HK-2 (cell line): ENCODE measurements around the gene MGRN1.

Experiments
- DNase-seq: peaks from one replicate; pipeline ENCODE4 v3.0.0-alpha.2; 2018; ENCODE audit not compliant: unreplicated experiment

Gene MGRN1

DNA sequence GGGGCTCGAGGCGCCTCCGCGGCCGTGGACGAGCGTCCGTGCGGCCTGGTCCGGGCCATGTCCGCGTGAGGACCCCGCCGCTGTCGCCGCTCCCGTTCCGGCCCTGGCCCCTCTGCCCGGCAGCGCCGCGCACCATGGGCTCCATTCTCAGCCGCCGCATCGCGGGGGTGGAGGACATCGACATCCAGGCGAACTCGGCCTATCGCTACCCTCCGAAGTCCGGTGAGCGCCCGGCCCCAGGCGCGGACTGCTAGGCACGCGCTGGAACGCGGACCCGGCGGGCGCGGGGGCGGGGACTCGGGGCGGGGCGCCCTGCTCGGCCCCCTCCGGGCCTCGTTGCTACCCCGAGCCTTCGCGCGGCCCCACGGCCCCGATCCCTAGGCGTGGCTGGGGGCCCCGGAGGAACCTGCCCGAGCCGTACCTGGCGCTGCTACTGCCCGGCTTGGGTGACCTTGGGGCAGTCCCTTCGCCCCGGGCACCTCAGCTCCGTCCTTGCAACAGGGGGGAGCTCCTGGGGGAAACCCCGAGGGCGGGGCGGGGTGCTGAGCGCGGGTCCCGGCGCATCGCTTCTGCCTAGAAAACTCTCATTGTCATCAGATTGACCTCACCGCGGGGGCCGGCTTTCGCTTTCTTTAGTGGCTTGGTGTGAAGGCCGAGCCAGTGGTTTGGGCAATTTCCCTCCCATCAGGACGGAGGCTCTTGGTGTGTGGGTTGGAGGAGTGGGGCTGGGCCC is 367 bp downstream of the MGRN1 start:
- peak; percentile 53 for DNase-seq

DNA sequence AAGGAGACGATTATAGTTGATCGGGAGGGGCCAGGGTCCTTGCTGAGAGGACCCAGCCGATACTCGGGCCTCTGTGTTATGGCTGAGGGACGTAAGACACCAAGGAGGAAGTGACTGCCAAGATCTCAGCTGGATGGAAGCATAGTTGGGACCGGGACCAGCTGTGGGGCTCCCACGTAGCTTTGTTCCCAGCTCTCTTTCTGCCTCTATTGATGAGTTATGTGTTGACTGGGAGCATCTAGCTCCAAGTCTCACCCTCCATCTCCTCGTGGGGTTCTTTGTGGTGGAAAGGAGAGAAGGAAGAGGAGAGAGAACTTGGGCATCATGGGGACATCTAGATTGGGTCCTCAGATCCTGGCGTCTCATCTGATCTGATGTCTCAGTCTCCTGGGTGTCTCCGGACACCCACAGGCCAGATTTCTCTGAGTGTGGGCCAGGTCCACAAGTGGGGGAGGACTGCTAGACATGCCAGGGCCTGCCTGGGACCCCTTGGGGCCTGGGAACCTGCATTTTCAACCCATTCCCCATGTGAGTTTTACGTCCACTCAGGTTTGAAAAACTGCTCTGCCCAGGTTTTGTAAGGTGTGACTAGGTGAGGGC is 1.0 kb downstream of the MGRN1 start:
- DNase-seq: no peak

DNA sequence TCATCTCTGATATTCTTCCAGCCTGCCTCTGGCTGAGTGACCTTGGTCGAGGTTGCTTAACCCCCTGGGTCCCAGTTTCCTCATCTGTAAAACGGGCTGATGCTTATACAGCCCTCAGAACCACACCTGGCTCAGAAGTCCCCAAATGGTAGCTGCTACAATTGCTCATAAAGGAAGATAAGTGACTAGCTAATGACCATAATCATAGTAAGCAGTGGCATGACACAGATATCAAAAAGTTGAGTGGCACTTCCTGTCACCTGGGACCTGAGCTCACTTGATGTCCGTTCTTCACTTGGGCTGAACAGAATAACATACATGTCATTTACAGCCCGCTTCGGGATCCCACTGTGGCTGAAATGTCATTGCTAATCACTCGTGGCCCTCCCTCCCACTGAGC is 1.8 kb downstream of the MGRN1 start:
- DNase-seq: no peak

DNA sequence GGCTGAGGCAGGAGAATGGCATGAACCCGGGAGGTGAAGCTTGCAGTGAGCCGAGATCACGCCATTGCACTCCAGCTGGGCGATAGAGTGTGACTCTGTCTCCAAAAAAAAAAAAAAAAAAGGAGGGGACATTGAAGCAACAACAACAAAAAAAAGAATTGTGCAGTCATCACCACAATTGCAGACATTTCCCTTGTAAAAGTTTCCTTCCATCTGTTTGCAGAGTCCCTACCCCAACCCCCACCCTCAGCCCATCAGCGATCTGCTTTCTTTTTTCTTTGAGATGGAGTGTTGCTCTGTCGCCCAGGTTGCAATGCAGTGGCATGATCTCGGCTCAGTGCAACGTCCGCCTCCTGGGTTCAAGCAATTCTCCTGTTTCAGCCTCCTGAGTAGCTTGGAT is 3.7 kb downstream of the MGRN1 start:
- no peak for DNase-seq

DNA sequence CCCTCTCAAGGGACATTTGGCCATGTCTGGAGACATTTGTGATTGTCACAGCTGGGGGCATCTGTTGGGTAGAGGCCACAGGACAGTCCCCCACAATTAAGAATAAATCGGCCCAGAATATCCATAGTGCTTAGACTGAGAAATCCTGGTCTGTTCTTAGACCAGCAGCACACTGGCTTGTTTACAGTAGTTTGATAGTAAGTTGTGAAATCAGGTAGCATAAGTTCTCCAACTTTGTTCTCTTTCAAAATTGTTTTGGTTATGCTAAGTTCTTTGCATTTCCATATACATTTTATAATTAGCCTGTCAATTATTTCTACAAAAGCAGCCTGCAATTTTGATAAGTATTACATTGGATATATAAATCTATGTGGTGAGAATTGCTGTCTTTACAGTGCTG is 6.8 kb downstream of the MGRN1 start:
- no peak for DNase-seq

DNA sequence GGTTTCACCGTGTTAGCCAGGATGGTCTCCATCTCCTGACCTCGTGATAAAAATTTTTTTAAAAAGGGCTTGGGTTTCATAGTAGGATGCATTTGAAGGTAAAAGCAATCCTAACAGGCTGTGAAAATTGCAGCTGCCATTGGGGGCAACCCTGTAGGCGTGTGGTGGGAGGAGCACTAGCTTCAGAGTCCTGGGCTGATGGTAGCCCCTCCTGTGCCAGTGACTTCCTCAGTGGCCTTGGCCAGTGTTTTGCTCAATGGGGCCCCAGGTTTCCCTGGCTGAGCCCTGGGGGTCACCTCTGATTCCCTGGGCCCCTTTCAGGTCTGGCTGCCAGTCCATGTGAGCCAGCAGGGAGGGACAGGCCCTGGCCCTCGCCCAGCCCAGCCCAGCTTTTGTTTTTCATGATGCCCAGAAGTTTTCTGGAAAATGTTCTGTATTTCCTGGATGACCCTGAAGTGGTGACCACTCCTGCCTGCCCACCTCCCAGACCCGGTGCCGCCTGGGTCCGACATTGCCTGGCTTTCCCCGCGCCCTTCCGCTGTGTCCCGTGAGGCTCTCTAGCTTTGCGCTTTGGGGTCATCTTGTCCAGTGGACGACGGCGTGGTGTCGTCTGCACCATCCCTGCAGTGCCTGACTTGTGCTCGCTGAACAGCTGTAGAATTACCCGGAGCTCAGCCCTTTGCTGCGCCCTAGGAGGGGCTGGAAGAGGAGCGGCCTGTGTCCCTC is 9.4 kb downstream of the MGRN1 start:
- no peak for DNase-seq

DNA sequence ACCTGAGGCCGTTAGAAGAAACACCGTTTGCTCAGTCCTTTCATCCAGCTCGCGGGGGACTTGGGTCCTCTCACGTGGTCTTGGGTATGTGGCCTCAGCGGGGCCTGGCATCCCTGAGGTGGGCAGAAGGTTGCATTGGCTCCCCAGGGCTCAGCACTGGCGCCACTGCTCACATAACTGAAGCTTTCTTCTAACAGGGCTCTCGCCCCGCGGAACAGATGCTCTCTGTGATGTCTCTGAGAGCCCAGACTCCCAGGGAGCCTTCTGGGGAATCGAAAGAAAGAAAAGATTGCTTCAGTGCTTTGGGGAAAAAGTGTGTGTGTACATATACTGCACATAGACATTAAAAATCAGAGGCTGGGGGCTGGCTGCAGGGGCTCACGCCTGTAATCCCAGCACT is 10.1 kb downstream of the MGRN1 start:
- DNase-seq: no peak

DNA sequence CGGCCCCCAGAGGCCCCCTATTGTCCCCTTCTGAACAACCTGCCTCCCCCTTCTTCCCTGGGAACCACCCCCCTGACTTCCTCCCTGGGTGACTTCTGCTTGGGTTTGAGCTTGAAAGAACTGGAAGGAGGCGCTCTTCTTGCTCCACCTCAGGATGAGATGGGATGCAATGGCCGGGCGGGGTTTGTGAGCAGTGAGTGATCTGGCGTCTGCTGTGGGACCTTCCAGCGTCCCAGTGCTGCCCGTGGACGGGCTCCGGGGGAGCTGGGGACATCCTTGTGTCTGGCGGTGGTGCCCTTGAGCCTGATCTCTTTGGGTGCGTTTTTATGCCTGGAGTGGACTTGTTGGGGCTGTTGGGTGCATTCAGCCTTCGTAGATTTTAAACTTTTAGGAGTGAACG is 11.6 kb downstream of the MGRN1 start:
- DNase-seq: no peak

DNA sequence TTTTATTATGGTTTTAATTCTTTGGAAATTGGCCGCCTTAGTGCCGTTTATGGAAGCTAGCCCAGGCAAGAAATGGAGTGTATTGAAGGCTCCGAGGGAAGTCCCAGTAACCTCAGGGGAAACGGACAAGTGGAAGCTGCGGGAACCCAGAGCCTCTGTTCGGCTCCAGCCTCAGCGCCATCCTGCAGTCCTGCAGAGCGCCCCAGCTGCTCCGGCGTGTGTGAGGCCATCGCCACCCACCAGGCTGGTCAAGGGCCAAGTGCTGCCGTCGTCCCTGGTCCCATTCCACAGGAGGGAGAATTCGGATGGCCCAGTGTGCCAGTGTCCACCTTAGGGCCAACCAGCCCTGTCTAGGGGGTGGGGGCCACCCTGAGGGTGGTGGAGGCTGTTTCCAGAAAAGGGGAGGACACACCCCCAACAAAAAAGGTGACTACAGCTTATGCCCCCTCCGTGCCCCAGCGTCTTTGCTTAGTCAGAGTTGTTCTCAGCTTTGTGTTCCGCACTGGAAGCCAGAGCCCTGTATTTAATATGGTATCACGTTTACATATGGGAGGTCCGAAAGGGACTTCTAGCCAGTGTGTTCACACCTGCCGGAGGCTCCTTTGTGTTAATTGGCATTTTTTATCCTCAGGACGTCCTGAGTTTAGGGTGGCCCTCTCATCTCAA is 13.0 kb downstream of the MGRN1 start:
- no peak for DNase-seq

DNA sequence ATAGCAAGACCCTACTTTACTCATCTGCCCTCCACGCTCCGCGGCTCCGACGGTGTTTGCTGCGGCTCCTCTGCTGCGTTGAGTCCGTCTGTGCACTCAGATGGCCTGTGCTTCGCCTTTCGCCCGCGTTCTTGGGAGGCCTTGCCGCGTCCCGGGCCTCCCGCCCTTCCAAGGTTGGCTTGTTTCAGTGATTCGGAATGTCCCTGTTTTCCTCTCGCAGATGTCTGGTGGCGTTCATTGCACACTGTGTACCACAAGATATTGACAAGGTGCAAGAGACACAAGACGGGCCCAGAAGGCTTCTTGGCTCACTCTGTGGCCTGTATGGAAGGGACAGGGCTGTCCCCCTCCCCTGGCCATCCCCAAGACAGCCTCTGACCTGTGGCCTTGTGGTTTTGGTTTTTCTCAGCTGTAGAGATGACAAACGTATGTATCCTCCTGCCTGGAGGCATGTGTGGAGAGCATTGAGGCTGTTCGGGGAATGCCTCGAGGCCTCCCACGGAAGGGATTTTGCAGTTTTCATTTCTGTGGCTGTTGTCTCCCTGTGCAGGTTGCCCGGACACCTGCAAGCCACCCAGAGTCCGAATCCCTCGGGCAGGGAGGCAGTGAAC is 15.4 kb downstream of the MGRN1 start:
- DNase-seq: no peak

DNA sequence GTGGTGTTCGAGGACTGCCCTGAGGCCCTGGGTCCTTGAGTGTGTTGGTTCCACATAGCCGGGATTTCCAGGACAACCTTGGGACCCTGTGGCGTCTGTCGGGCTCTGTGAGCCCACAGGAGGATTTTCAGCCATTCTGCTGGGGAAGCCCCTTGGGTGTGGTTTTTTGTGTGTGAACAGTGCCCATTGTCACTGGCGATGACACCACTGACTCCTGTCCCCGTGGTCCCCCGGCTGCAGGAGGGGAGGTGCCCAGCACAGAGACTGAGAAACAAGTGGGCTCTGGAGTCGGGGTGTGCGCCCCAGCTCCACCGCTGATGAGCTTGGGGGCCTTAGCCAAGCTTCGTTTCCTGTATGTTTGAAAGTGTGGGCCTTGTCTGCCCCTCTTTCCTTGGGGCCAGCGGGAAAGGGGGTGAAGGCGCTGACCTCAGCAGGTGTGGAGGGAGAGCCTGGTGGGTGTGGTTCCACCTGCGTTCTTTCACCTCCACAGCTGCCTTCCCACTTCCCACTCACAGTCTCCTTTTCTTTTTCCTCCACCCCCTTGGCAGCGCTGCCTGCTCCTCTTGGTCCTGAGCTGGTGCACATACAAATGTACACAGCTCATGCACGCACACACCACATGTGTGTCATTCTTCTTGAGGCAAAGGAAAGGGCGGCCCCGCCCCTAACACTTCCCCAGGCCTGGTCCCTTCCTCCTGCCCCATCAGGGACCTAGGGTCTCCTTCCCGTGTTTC is 16.1 kb downstream of the MGRN1 start:
- DNase-seq: no peak

DNA sequence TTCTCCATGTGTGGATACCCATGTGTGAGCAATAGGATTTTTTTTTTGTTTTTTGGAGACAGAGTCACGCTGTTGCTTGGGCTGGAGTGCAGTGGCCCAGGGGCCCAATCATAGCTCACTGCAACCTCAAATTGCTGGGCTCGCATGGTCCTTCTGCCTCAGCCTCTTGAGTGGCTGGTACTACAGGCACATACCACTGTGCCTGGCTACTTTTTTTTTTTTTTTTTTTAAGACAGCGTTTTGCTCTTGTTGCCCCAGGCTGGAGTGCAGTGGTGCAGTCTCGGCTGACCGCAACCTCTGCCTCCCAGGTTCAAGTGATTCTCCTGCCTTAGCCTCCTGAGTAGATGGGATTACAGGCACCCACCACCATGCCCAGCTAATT is 16.7 kb downstream of the MGRN1 start:
- DNase-seq: no peak

DNA sequence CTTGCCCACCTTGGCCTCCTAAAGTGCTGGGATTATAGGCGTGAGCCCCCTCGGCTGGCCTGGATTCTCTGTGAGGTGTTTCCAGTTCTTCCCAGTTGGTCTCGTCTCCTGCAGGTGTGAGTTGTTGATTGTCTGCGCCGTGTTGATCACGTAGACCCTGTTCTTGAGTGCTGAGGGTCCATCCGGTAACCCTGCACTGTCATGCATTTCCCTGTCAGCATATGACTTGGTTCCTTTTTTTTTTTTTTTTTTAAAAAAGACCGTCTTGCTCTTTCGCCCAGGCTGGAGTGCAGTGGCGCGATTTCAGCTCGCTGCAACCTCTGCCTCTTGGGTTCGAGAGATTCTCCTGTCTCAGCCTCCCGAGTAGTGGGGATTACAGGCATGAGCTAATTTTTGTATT is 17.3 kb downstream of the MGRN1 start:
- no peak for DNase-seq

DNA sequence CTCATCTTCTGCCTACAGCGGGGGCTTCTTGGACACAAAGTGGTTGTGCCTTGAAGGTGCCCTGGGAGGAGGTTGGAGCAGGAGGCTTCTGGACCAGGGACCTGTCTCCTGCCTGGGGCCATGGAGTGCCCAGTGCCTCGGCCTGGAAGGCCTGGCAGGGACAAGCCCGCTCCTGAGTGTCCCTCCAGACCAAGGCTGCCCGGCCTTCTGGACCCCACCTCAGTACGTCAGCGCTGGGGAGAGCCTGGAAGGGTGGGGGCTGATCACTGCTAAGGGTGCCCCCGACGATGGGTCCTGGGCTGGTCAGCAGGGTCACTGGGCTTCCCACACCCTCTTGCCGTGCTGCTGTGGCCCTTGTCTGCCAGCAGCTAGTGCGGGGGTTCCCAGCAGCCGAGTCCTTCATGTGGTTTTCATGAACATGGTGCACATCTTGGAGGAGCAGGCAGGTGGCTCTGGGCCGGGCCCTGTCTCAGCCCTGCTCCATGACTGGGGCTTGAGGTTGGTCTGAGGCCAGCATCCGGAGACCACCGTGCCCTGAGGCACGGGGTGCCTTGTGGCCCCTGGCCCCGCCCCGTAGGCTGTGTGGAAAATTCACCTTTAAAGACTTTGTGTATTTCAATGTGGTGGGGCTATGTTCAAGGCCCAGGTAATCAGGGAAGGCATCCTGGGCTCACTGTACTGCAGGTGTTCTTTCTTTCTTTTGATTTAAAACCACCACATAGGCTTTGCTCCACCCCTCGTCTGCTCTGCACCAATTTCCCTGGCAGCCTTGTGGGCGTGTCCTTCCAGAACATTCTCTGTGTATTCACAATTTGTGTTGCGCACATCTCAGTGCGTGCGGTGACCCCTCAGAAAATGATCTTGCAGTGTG is 22.4 kb downstream of the MGRN1 start:
- DNase-seq: no peak

DNA sequence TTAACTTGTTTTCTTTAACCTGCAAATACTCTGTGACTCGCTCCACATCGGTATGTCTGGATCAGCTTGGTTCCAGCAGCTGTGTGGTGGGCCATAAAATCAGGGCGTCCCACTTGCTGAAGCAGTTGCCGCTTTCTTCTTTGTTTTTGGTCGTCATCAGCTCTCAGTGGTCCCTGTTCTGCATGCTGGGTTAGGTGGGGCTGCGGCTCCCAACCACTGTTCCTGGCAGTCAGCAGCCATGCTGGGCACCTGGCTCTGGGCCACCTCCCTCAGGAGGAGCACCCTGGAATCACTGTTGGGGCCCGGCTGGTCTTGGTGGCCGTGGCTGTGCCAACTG is 23.0 kb downstream of the MGRN1 start:
- DNase-seq: no peak

DNA sequence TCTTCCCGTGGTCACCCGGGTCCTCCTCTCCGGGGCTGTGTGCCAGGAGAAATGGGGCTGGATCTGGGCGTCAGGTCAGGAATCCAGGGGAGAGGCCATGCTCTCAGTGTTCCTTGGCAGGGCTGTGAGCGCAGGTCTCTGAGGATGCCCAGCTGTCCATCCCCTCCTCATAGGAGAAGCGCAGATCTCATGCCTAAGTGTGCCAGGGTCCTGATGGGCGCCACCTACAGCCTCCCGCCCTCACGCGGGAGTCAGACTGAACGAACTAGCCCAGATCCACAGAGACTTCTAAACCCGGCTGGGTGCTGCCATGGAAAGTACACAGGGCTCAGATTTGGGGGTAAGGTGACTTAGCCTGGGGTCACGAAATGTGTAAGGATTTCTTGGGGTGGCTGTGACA is 24.3 kb downstream of the MGRN1 start:
- no peak for DNase-seq

DNA sequence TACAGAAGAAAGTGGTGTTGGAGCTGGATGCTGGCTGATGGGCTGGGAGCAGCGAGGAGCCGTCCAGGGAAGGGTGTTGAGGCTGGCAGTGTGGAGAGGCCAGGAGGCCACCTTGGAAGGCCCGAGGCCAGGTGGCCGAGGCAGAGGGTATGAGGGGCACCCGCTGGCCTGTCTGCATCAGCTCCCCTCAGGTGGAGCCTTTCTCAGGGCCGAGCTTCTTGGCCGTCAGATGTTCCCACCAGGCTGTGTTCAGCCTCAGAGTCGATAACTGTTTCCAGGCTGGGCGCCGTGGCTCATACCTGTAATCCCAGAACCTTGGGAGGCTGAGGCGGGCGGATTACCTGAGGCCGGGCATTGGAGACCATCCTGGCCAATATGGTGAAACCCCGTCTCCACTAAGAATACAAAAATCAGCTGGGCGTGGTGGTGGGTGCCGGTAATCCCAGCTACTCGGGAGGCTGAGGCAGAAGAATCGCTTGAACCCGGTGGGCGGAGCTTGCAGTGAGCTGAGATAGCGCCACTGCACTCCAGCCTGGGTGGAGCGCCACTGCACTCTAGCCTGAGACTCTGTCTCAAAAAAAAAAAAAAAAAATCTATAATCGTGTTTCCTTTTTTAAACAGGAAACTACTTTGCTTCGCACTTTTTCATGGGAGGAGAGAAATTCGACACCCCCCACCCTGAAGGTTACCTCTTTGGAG is 25.3 kb downstream of the MGRN1 start:
- no peak for DNase-seq

DNA sequence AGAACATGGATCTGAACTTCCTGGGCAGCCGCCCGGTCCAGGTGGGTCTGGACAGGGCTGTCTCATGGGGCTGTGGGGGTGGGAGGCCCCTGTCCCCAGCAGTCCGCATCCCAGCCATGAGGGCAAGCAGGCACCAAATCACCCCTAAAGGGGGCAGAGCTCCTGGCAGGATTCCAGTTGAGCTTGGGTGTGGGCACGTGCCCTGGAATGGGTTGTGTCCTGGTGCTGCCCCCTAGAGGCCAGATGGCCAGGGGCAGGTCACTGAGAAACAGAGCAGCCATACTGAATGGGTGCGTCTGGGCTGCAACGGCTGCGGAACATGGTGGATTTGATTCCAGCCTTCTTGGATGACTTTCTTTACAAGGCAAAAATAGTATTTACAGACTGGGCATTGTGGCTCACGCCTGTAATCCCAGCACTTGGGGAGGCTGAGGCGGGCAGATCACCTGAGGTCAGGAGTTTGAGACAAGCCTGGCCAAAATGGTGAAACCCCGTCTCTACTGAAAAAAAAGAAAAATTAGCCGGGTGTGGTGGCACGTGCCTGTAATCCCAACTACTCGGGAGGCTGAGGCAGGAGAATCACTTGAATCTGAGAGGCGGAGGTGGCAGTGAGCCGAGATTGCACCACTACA is 25.9 kb downstream of the MGRN1 start:
- DNase-seq: peak; percentile 51

DNA sequence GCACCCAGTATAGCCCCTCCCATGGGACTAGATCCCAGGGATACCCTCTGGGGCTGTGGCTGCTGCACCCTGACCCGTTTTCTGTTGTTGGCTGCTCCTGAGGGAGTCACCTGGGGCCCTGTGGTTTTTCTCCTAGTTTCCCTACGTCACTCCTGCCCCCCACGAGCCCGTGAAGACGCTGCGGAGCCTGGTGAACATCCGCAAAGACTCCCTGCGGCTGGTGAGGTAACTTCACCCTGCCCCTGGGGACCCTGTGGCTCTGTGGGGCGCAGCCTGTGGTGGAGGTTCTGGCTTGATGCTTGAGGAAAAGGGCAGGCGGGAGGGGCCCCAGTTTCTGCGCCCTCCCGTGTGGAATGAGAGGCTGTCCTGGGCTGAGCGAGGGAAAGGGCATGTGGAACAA is 27.2 kb downstream of the MGRN1 start:
- DNase-seq: no peak

DNA sequence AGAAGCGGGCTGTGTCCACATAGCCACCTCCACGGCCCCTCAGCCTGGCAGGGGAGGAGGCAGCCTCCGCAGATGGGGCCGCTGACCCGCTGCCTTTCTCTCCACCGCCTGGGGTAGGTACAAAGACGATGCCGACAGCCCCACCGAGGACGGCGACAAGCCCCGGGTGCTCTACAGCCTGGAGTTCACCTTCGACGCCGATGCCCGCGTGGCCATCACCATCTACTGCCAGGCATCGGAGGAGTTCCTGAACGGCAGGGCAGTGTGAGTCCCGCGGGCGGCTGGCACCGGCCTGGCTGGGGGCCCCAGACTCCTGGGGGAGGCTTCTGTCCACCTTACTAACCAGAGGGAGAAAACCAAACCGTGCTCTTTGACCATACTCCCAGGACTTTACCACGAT is 27.9 kb downstream of the MGRN1 start:
- no peak for DNase-seq
